ENCODE results near the gene PBRM1.
A peak's percentile ranks its signal among the peaks of the same experiment; 100 is the strongest.

Gene PBRM1

GRCh38 chr3:52609316-52609815 lies 76.3 kb downstream of the PBRM1 start:
- no peak overlapping the region for H3K4me3 ChIP-seq (ENCODE audit: low read depth, low read length)
- TF ChIP-seq CTCF (IDR thresholded peaks at IDR 0.05; ENCODE audit: control insufficient read depth, extremely low read depth, insufficient read depth): no peak
- no peak for DNase-seq (ENCODE audit: low read depth)

- peak; percentile 50 for DNase-seq (ENCODE audit: low read depth)
- H3K4me3 ChIP-seq (ENCODE audit: low read depth, low read length): no peak overlapping the region
- no peak for TF ChIP-seq CTCF (IDR thresholded peaks at IDR 0.05; ENCODE audit: control insufficient read depth, extremely low read depth, insufficient read depth)
Measured at GRCh38 chr3:52608337-52608736, 77.4 kb downstream of the PBRM1 start.

- peak; percentile 93 for DNase-seq (ENCODE audit: low read depth)
- no peak for TF ChIP-seq CTCF (IDR thresholded peaks at IDR 0.05; ENCODE audit: control insufficient read depth, extremely low read depth, insufficient read depth)
- H3K4me3 ChIP-seq (ENCODE audit: low read depth, low read length): 0 out of 2 replicates have a peak overlapping the region, but pooled peaks have one; percentile 12
Measured at GRCh38 chr3:52606373-52607085, 79.2 kb downstream of the PBRM1 start.

GRCh38 chr3:52600258-52600657 lies 85.5 kb downstream of the PBRM1 start:
- H3K4me3 ChIP-seq (ENCODE audit: low read depth, low read length): no peak overlapping the region
- DNase-seq (ENCODE audit: low read depth): no peak
- no peak for TF ChIP-seq CTCF (IDR thresholded peaks at IDR 0.05; ENCODE audit: control insufficient read depth, extremely low read depth, insufficient read depth)

- H3K4me3 ChIP-seq (ENCODE audit: low read depth, low read length): no peak overlapping the region
- no peak for DNase-seq (ENCODE audit: low read depth)
- TF ChIP-seq CTCF (IDR thresholded peaks at IDR 0.05; ENCODE audit: control insufficient read depth, extremely low read depth, insufficient read depth): no peak
Measured at GRCh38 chr3:52596658-52597265, 89.0 kb downstream of the PBRM1 start.

- no peak for DNase-seq (ENCODE audit: low read depth)
- H3K4me3 ChIP-seq (ENCODE audit: low read depth, low read length): no peak overlapping the region
- no peak for TF ChIP-seq CTCF (IDR thresholded peaks at IDR 0.05; ENCODE audit: control insufficient read depth, extremely low read depth, insufficient read depth)
Measured at GRCh38 chr3:52593103-52593502, 92.6 kb downstream of the PBRM1 start.

Data from LNCaP clone FGC (cell line).